HepG2 (cell line): Measurements from ENCODE around the gene AFG1L.

Experiments
- CEBPB ChIP-seq: IDR thresholded peaks from 2 replicates; pipeline ENCODE4 v1.6.1; 2011; ENCODE audit warnings: low read depth, low read length, improper control_type of control experiment, borderline replicate concordance
- HDAC6 ChIP-seq: fragments of 200-600 bp; sonication (generic); IDR thresholded peaks from 2 replicates; pipeline ENCODE4 v1.7.0; 2017; ENCODE audit warnings: mild to moderate bottlenecking, antibody characterized with exemption, low read length, low read depth
- KAT2B ChIP-seq: fragments of 150-350 bp; IDR thresholded peaks from 2 replicates; pipeline ENCODE4 v1.6.1; 2014; ENCODE audit warnings: low read depth, low read length, borderline replicate concordance
- MXI1 ChIP-seq: IDR thresholded peaks from 3 replicates; pipeline ENCODE4 v1.6.1; 2012; ENCODE audit warnings: low read depth, low read length, inconsistent platforms, borderline replicate concordance
- POLR2AphosphoS5 ChIP-seq: IDR thresholded peaks from 2 replicates; pipeline ENCODE4 v1.6.1; 2012; ENCODE audit warnings: low read depth, low read length
- REXO4 ChIP-seq: sonication (generic); formaldehyde crosslinking; IDR thresholded peaks from 2 replicates; pipeline ENCODE4 v1.8.0; 2022; ENCODE audit warnings: missing genetic modification reagents, mild to moderate bottlenecking, borderline replicate concordance
- RXRA ChIP-seq: sonication (generic); formaldehyde crosslinking; IDR thresholded peaks from 2 replicates; pipeline ENCODE4 v1.5.1; 2020; ENCODE audit warnings: missing genetic modification reagents
- ZFP37 ChIP-seq: sonication (generic); formaldehyde crosslinking; IDR thresholded peaks from 2 replicates; pipeline ENCODE4 v1.4.0; 2020; ENCODE audit warnings: missing genetic modification reagents, borderline replicate concordance
- ZNF30 ChIP-seq: sonication (generic); formaldehyde crosslinking; IDR thresholded peaks from 2 replicates; pipeline ENCODE4 v1.5.0; 2020; ENCODE audit warnings: mild to moderate bottlenecking, missing genetic modification reagents
- TF ChIP-seq, protein P1 (sequence below): sonication (generic); formaldehyde crosslinking; IDR thresholded peaks from 2 replicates; pipeline ENCODE4 v1.4.0; 2020; ENCODE audit warnings: mild to moderate bottlenecking, missing genetic modification reagents
- TF ChIP-seq, protein P2 (sequence below): sonication (generic); formaldehyde crosslinking; IDR thresholded peaks from 2 replicates; pipeline ENCODE4 v1.8.0; 2022; ENCODE audit warnings: missing genetic modification reagents, mild to moderate bottlenecking, borderline replicate concordance
- TF ChIP-seq, protein P3 (sequence below): sonication (generic); formaldehyde crosslinking; IDR thresholded peaks from 2 replicates; pipeline ENCODE4 v1.5.0; 2020; ENCODE audit warnings: mild to moderate bottlenecking, missing genetic modification reagents, moderate library complexity

DNA sequence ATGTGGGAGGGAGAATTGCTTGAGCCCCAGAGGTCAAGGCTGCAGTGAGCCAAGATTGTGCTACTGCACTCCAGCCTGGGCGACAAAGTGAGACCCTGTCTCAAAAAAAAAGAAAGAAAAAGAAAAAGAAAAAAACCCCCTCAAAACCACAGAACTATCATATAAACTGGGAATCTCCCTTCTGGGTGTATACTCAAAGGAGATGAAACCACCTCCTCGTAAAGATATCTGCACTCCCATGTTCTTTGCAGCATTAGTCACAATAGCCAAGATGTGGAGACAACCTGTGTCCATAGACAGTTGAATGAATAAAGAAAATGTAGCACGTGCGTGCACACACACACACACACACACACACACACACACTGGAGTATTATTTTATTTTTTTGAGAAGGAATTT is 8.5 kb upstream of the AFG1L start:
- no peak for TF ChIP-seq MXI1
- TF ChIP-seq POLR2AphosphoS5, result no peak
- TF ChIP-seq CEBPB, result no peak
- no peak for TF ChIP-seq ZNF30 (CRISPR knock-in tag)
- TF ChIP-seq, protein P1, sequence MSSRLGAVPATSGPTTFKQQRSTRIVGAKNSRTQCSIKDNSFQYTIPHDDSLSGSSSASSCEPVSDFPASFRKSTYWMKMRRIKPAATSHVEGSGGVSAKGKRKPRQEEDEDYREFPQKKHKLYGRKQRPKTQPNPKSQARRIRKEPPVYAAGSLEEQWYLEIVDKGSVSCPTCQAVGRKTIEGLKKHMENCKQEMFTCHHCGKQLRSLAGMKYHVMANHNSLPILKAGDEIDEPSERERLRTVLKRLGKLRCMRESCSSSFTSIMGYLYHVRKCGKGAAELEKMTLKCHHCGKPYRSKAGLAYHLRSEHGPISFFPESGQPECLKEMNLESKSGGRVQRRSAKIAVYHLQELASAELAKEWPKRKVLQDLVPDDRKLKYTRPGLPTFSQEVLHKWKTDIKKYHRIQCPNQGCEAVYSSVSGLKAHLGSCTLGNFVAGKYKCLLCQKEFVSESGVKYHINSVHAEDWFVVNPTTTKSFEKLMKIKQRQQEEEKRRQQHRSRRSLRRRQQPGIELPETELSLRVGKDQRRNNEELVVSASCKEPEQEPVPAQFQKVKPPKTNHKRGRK (CRISPR knock-in tag), result no peak
- TF ChIP-seq, protein P2, sequence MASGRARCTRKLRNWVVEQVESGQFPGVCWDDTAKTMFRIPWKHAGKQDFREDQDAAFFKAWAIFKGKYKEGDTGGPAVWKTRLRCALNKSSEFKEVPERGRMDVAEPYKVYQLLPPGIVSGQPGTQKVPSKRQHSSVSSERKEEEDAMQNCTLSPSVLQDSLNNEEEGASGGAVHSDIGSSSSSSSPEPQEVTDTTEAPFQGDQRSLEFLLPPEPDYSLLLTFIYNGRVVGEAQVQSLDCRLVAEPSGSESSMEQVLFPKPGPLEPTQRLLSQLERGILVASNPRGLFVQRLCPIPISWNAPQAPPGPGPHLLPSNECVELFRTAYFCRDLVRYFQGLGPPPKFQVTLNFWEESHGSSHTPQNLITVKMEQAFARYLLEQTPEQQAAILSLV (CRISPR knock-in tag), result no peak
- TF ChIP-seq, protein P3, sequence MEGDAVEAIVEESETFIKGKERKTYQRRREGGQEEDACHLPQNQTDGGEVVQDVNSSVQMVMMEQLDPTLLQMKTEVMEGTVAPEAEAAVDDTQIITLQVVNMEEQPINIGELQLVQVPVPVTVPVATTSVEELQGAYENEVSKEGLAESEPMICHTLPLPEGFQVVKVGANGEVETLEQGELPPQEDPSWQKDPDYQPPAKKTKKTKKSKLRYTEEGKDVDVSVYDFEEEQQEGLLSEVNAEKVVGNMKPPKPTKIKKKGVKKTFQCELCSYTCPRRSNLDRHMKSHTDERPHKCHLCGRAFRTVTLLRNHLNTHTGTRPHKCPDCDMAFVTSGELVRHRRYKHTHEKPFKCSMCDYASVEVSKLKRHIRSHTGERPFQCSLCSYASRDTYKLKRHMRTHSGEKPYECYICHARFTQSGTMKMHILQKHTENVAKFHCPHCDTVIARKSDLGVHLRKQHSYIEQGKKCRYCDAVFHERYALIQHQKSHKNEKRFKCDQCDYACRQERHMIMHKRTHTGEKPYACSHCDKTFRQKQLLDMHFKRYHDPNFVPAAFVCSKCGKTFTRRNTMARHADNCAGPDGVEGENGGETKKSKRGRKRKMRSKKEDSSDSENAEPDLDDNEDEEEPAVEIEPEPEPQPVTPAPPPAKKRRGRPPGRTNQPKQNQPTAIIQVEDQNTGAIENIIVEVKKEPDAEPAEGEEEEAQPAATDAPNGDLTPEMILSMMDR (CRISPR knock-in tag), result no peak
- TF ChIP-seq REXO4 (CRISPR knock-in tag), result no peak
- no peak for TF ChIP-seq KAT2B
- no peak for TF ChIP-seq RXRA (CRISPR knock-in tag)
- no peak for TF ChIP-seq ZFP37 (CRISPR knock-in tag)
- TF ChIP-seq HDAC6, result no peak
